DND-41 (cell line): Measurements from ENCODE around the gene CNNM2.

Source experiments
- ATAC-seq: fragments of 200-7000 bp; cut with Tn5 transposase; 3 replicates; pipeline ENCODE4 v1.9.1; 2021; ENCODE audit warnings: low read depth; ENCODE audit not compliant: insufficient read depth
- DNase-seq: peaks from one replicate; pipeline ENCODE4 v3.0.0-alpha.2; 2020
- H2AFZ ChIP-seq: 2 replicates; pipeline ENCODE4 v1.6.0; 2012; ENCODE audit warnings: low read depth, low read length
- H3K27ac ChIP-seq: 2 replicates; pipeline ENCODE4 v1.5.1; 2012; ENCODE audit warnings: low read length, inconsistent platforms
- H3K27me3 ChIP-seq: fragments of 200-600 bp; sonication (generic); 2 replicates; pipeline ENCODE4 v1.6.0; 2012; ENCODE audit warnings: low read length, mild to moderate bottlenecking, inconsistent platforms; ENCODE audit not compliant: insufficient read depth, poor library complexity
- H3K36me3 ChIP-seq: 2 replicates; pipeline ENCODE4 v1.5.1; 2012; ENCODE audit warnings: low read length, inconsistent platforms; ENCODE audit not compliant: insufficient read depth
- H3K4me1 ChIP-seq: 2 replicates; pipeline ENCODE4 v1.5.1; 2012; ENCODE audit warnings: mild to moderate bottlenecking, low read length; ENCODE audit not compliant: insufficient read depth
- H3K4me2 ChIP-seq: 2 replicates; pipeline ENCODE4 v1.6.0; 2012; ENCODE audit warnings: mild to moderate bottlenecking, moderate library complexity, low read length, inconsistent platforms; ENCODE audit not compliant: insufficient read depth
- H3K4me3 ChIP-seq, 2 experiments: fragments of 200-600 bp in 1 of 2; shearing (Covaris generic) in 1 of 2; 2 replicates each; pipeline ENCODE4 v1.5.1; 2012 to 2016; ENCODE audit warnings: inconsistent platforms in 2 of 2, low read length in 2 of 2, mild to moderate bottlenecking in 2 of 2, low read depth in 1 of 2, moderate library complexity in 1 of 2
- H3K79me2 ChIP-seq: 2 replicates; pipeline ENCODE4 v1.6.0; 2012; ENCODE audit warnings: low read length, inconsistent platforms; ENCODE audit not compliant: insufficient read depth
- H3K9ac ChIP-seq: 2 replicates; pipeline ENCODE4 v1.6.0; 2012; ENCODE audit warnings: low read depth, mild to moderate bottlenecking, inconsistent platforms, low read length, moderate library complexity
- H3K9me3 ChIP-seq: 2 replicates; pipeline ENCODE4 v1.5.1; 2012; ENCODE audit warnings: low read length, moderate library complexity, mild to moderate bottlenecking, inconsistent platforms; ENCODE audit not compliant: insufficient read depth, severe bottlenecking
- H4K20me1 ChIP-seq: 2 replicates; pipeline ENCODE4 v1.6.0; 2012; ENCODE audit warnings: low read length; ENCODE audit not compliant: insufficient read depth
- EZH2 ChIP-seq: IDR thresholded peaks from 3 replicates; pipeline ENCODE4 v1.6.1; 2012; ENCODE audit warnings: borderline replicate concordance, low read depth, mild to moderate bottlenecking, moderate library complexity, low read length, inconsistent platforms; ENCODE audit not compliant: severe bottlenecking
- TF ChIP-seq, protein P1 (sequence below): IDR thresholded peaks from 2 replicates; pipeline ENCODE4 v1.5.1; 2012; ENCODE audit warnings: borderline replicate concordance, low read length, moderate library complexity, mild to moderate bottlenecking; ENCODE audit not compliant: poor library complexity, severe bottlenecking; ENCODE audit errors: extremely low read depth

CNNM2 gene

DNA sequence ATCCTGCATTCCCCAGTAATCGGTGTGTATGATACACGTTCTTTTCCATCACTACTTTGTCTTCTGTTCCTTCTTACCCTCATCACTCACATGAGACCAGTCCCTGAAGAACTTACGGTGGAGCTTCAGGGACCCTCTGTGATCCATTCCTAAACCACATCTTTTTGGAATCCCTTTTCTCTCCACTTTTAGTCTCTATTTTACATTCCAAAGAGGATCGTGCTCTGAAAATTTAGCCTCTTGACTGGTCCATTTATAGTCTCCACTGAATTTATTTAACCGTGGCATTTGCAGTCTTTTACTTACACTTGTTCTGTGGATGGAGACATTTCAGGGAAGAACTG lies 165.9 kb downstream of the CNNM2 start:
- peaks cover 66% of the 10 kb centered on the region for H3K36me3 ChIP-seq
- TF ChIP-seq EZH2 = no peak
- TF ChIP-seq, protein P1, sequence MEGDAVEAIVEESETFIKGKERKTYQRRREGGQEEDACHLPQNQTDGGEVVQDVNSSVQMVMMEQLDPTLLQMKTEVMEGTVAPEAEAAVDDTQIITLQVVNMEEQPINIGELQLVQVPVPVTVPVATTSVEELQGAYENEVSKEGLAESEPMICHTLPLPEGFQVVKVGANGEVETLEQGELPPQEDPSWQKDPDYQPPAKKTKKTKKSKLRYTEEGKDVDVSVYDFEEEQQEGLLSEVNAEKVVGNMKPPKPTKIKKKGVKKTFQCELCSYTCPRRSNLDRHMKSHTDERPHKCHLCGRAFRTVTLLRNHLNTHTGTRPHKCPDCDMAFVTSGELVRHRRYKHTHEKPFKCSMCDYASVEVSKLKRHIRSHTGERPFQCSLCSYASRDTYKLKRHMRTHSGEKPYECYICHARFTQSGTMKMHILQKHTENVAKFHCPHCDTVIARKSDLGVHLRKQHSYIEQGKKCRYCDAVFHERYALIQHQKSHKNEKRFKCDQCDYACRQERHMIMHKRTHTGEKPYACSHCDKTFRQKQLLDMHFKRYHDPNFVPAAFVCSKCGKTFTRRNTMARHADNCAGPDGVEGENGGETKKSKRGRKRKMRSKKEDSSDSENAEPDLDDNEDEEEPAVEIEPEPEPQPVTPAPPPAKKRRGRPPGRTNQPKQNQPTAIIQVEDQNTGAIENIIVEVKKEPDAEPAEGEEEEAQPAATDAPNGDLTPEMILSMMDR = no peak

DNA sequence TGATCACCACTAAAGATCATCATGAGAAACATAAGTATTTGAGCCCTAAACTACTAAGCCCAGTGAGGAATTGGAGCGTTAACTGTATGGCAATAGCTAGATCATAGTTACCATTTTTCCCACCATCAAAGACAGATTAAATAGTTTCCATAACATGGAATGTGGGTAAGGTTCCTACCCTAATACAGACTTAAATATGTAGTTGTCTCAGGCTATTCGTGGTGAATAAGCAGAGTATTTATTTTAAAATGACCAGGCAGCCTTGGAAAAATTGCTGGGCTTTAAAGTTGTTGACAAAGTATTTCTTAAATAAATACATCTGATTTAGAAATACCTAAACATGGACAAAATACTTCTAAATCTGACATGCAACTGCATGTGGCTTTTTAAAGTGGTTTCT lies 168.2 kb downstream of the CNNM2 start:
- no peak overlapping the region for H2AFZ ChIP-seq
- H3K4me2 ChIP-seq = no peak overlapping the region
- H3K4me1 ChIP-seq = no peaks in the 10 kb centered on the region
- H3K9ac ChIP-seq = no peak overlapping the region
- ATAC-seq (no peak), DNase-seq (no peak)
- TF ChIP-seq EZH2 = no peak
- TF ChIP-seq, protein P1 = no peak
- peaks cover 89% of the 10 kb centered on the region for H3K36me3 ChIP-seq
- no peaks in the 10 kb centered on the region for H3K27me3 ChIP-seq
- H3K79me2 ChIP-seq = no peaks in the 10 kb centered on the region
- no peak overlapping the region for H3K27ac ChIP-seq
- H3K4me3 ChIP-seq = no peak overlapping the region
- no peaks in the 10 kb centered on the region for H4K20me1 ChIP-seq
- no peaks in the 10 kb centered on the region for H3K9me3 ChIP-seq

More for the DNA sequence above, 165.9 kb downstream of the CNNM2 start:
- DNase-seq (no peak), ATAC-seq (no peak)
- no peak overlapping the region for H3K4me2 ChIP-seq
- no peak overlapping the region for H3K27ac ChIP-seq
- no peak overlapping the region for H2AFZ ChIP-seq
- H4K20me1 ChIP-seq = no peaks in the 10 kb centered on the region
- H3K9me3 ChIP-seq = no peaks in the 10 kb centered on the region
- H3K79me2 ChIP-seq = no peaks in the 10 kb centered on the region
- no peaks in the 10 kb centered on the region for H3K4me1 ChIP-seq
- H3K27me3 ChIP-seq = no peaks in the 10 kb centered on the region
- H3K9ac ChIP-seq = no peak overlapping the region
- no peak overlapping the region for H3K4me3 ChIP-seq

DNA sequence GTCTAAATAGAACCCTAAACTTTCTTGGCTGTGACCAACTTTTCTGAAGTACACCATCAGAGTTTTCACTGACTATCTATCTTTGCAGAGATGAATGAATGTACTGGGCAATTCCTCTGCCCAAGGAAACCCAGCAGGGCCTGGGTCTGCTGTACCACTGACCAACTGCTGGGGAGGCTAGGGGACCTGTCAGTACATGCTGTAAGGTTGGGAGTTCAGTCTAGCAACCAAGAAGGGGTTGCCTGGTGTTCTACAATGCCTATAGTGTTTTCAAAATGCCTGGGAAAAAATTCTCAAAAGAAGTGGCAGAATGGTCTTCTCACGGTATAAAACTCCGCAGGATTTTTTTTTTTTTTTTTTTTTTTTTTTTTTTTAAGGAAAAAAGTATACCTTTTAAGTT lies 168.7 kb downstream of the CNNM2 start:
- Histone ChIP-seq H3K4me1 (no peaks in the 10 kb centered on the region), H3K27me3 (no peaks in the 10 kb centered on the region), H2AFZ (no peak overlapping the region), H3K9ac (no peak overlapping the region), H3K4me3 (no peak overlapping the region), H3K27ac (no peak overlapping the region), H4K20me1 (no peaks in the 10 kb centered on the region), H3K4me2 (no peak overlapping the region), H3K79me2 (no peaks in the 10 kb centered on the region), H3K9me3 (no peaks in the 10 kb centered on the region), H3K36me3 (peaks cover 94% of the 10 kb centered on the region)
- TF ChIP-seq, protein P1 = no peak
- no peak for TF ChIP-seq EZH2
- no peak for DNase-seq
- no peak for ATAC-seq

DNA sequence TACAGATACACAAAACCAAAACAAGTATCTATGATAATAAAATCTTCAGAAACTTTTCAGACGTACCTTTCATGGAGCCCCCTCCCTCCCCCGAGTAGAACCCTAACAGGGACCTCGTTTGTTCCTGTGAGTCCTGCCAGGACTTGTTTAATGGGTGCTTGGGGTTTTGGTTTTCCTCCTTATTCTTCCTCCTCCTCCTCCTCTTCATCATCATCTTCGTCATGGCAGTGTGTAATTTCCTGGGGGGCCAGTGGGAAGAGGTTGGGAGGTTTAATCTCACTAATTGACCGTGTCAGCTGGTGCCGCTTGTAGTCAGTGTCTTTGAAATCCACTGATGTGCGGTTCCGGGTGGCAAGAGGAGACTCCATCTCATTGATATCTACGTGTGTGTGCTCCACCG lies 171.4 kb downstream of the CNNM2 start:
- no peak for ATAC-seq
- Histone ChIP-seq H3K4me2 (no peak overlapping the region), H3K27me3 (no peaks in the 10 kb centered on the region), H3K27ac (no peak overlapping the region), H3K4me1 (no peaks in the 10 kb centered on the region), H4K20me1 (no peaks in the 10 kb centered on the region), H3K9me3 (no peaks in the 10 kb centered on the region), H2AFZ (no peak overlapping the region), H3K36me3 (peaks cover 100% of the 10 kb centered on the region), H3K9ac (no peak overlapping the region), H3K79me2 (no peaks in the 10 kb centered on the region), H3K4me3 (no peak overlapping the region)
- DNase-seq = no peak
- TF ChIP-seq EZH2 = no peak
- TF ChIP-seq, protein P1 = no peak
